ENCODE results near the gene SSR1.

The SSR1 gene

DNA sequence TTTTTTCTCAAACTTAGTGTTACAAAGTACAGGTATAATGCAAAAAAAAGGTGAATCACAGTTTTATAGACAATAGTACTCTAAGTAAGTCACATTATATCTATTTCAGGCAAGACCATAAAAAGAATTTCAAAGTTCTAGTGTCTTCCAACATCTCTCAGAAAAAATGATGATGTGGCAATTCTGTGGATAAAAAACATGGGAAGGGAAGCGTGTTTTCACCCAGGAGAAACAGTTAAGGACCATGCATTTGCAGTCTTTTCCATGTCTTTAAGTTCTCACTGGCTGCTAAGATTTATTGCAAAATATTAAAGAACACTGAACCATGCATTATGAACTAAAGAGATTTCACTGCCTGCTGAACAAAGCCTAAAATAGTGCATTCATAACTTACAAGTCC lies 1.8 kb downstream of the SSR1 start:
- TF ChIP-seq, protein P1, sequence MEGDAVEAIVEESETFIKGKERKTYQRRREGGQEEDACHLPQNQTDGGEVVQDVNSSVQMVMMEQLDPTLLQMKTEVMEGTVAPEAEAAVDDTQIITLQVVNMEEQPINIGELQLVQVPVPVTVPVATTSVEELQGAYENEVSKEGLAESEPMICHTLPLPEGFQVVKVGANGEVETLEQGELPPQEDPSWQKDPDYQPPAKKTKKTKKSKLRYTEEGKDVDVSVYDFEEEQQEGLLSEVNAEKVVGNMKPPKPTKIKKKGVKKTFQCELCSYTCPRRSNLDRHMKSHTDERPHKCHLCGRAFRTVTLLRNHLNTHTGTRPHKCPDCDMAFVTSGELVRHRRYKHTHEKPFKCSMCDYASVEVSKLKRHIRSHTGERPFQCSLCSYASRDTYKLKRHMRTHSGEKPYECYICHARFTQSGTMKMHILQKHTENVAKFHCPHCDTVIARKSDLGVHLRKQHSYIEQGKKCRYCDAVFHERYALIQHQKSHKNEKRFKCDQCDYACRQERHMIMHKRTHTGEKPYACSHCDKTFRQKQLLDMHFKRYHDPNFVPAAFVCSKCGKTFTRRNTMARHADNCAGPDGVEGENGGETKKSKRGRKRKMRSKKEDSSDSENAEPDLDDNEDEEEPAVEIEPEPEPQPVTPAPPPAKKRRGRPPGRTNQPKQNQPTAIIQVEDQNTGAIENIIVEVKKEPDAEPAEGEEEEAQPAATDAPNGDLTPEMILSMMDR (IDR thresholded peaks at IDR 0.05; ENCODE audit: poor library complexity, severe bottlenecking), result no peak
- Histone ChIP-seq H3K4me3 (ENCODE audit: severe bottlenecking) (peak overlapping the region; percentile 72), H3K27ac (ENCODE audit: poor library complexity, severe bottlenecking) (no peak overlapping the region), H3K4me1 (ENCODE audit: insufficient read depth, poor library complexity, severe bottlenecking) (peaks cover 11% of the 10 kb centered on the region), H3K9me3 (ENCODE audit: severe bottlenecking) (no peaks in the 10 kb centered on the region), H3K27me3 (ENCODE audit: insufficient read depth, poor library complexity, severe bottlenecking) (no peaks in the 10 kb centered on the region), H3K36me3 (ENCODE audit: low read depth) (peaks cover 53% of the 10 kb centered on the region)
- ATAC-seq (ENCODE audit: low read depth) (no peak), DNase-seq (ENCODE audit: low spot score) (no peak)

DNA sequence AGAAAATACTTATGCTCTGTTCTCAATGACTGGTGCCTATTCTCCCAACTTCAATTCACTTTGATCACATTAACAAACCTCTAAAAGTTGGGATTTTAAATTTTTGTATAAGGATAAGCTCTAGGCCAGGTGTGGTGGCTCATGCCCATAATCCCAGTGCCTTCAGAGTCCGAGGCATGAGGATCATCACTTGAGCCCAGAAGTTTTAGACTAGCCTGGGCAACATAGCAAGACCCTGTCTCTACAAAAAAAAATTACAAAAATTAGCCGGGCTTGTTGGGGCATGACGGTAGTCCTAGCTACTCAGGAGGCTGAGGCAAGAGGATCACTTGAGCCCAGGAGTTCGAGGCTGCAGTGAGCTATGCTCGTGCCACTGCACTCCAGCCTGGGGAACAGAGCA lies 3.9 kb downstream of the SSR1 start:
- H3K9me3 ChIP-seq (ENCODE audit: severe bottlenecking), result no peaks in the 10 kb centered on the region
- no peaks in the 10 kb centered on the region for H3K27me3 ChIP-seq (ENCODE audit: insufficient read depth, poor library complexity, severe bottlenecking)
- DNase-seq (ENCODE audit: low spot score) (no peak), ATAC-seq (ENCODE audit: low read depth) (no peak)
- TF ChIP-seq, protein P1 (IDR thresholded peaks at IDR 0.05; ENCODE audit: poor library complexity, severe bottlenecking), result no peak
- peaks cover 11% of the 10 kb centered on the region for H3K4me1 ChIP-seq (ENCODE audit: insufficient read depth, poor library complexity, severe bottlenecking)
- no peak overlapping the region for H3K4me3 ChIP-seq (ENCODE audit: severe bottlenecking)
- no peak overlapping the region for H3K27ac ChIP-seq (ENCODE audit: poor library complexity, severe bottlenecking)
- H3K36me3 ChIP-seq (ENCODE audit: low read depth), result peaks cover 74% of the 10 kb centered on the region

DNA sequence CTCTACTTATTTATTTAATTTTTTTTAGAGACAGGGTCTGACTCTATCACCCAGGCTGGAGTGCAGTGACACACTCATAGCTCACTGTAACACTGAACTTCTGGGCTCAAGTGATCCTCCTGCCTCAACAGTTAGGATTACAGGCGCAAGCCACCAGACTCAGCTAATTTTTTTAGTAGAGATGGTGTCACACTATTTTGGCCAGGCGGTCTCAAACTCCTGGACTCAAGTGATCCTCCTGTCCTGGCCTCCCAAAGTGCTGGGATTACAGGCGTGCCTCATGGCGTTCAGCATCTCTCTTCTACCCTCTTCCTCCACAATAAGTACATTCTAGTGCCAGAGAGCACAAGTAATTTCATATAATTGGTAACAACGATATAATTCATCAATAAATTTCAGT lies 5.5 kb downstream of the SSR1 start:
- Histone ChIP-seq H3K27me3 (ENCODE audit: insufficient read depth, poor library complexity, severe bottlenecking) (no peaks in the 10 kb centered on the region), H3K4me3 (ENCODE audit: severe bottlenecking) (no peak overlapping the region), H3K4me1 (ENCODE audit: insufficient read depth, poor library complexity, severe bottlenecking) (peaks cover 5% of the 10 kb centered on the region), H3K36me3 (ENCODE audit: low read depth) (peaks cover 89% of the 10 kb centered on the region), H3K9me3 (ENCODE audit: severe bottlenecking) (no peaks in the 10 kb centered on the region), H3K27ac (ENCODE audit: poor library complexity, severe bottlenecking) (no peak overlapping the region)
- TF ChIP-seq, protein P1 (IDR thresholded peaks at IDR 0.05; ENCODE audit: poor library complexity, severe bottlenecking), result no peak
- no peak for DNase-seq (ENCODE audit: low spot score)
- no peak for ATAC-seq (ENCODE audit: low read depth)

DNA sequence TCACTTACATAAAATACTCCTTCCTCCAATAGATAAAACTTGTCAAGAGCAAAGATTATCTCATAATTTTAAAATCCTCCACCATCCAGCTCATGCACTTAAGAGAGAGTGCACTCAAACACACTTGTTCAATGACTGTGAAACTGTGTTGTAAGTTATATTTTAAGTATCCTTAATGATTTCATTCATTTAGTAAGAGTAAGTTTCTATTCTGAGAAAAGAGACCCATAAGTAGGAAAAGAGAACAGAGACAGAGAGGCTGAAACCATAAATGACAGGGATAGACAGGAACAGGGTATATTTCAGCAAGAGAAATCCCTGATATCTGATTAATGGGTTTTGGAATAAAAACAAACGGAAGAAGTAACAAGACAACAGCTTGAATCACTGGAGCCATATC lies 8.2 kb downstream of the SSR1 start:
- peaks cover 100% of the 10 kb centered on the region for H3K36me3 ChIP-seq (ENCODE audit: low read depth)
- no peaks in the 10 kb centered on the region for H3K9me3 ChIP-seq (ENCODE audit: severe bottlenecking)
- ATAC-seq (ENCODE audit: low read depth) (no peak), DNase-seq (ENCODE audit: low spot score) (no peak)
- no peaks in the 10 kb centered on the region for H3K27me3 ChIP-seq (ENCODE audit: insufficient read depth, poor library complexity, severe bottlenecking)
- no peaks in the 10 kb centered on the region for H3K4me1 ChIP-seq (ENCODE audit: insufficient read depth, poor library complexity, severe bottlenecking)
- H3K4me3 ChIP-seq (ENCODE audit: severe bottlenecking), result no peak overlapping the region
- TF ChIP-seq, protein P1 (IDR thresholded peaks at IDR 0.05; ENCODE audit: poor library complexity, severe bottlenecking), result no peak
- H3K27ac ChIP-seq (ENCODE audit: poor library complexity, severe bottlenecking), result no peak overlapping the region

DNA sequence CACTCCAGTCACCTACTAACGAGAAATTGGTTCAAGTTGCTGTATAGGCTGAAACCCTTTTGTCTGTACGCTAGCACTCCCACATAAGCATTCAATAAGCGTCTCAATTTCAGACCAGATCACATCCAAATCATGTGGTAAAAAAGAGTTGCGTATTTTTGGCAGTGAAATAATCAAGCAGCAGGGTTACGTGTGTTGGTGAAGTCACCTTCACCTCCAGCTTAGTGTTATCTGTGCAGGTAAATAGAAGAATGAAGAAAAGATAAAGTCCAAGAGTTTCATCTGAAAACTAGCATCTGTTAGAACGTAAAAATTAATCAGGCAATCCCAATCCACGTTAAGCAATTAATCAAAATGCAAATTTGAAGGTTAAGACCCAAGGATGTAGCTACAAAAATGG lies 11.3 kb downstream of the SSR1 start:
- ATAC-seq (ENCODE audit: low read depth) (no peak), DNase-seq (ENCODE audit: low spot score) (no peak)
- Histone ChIP-seq H3K27ac (ENCODE audit: poor library complexity, severe bottlenecking) (no peak overlapping the region), H3K9me3 (ENCODE audit: severe bottlenecking) (no peaks in the 10 kb centered on the region), H3K4me1 (ENCODE audit: insufficient read depth, poor library complexity, severe bottlenecking) (no peaks in the 10 kb centered on the region), H3K4me3 (ENCODE audit: severe bottlenecking) (no peak overlapping the region), H3K36me3 (ENCODE audit: low read depth) (peaks cover 100% of the 10 kb centered on the region), H3K27me3 (ENCODE audit: insufficient read depth, poor library complexity, severe bottlenecking) (no peaks in the 10 kb centered on the region)
- TF ChIP-seq, protein P1 (IDR thresholded peaks at IDR 0.05; ENCODE audit: poor library complexity, severe bottlenecking), result no peak
